GM12878 (cell line): ENCODE data around the gene WNK2. TPM values are rescaled to one million over a fixed set of nuclear protein-coding genes. Genes with fewer than 3 reads are reported as not detected.

Source experiments
- ATAC-seq: fragments of 200-7000 bp; cut with Tn5 transposase; 3 replicates; pipeline ENCODE4 v1.9.1; 2020; ENCODE audit warnings: mild to moderate bottlenecking, moderate library complexity
- BruUV-seq: library from RNA; stranded (reverse); fragments of 400-500 nt; replicated peaks from 2 replicates; lab custom pipeline; 2021; lab: Mats Ljungman, UMichigan
- CTCF ChIA-PET: fragments of 300-600 bp; sonication (Branson Sonifier 250); formaldehyde crosslinking; extraction: SDS; loops from one replicate; lab custom pipeline; 2021; ENCODE audit warnings: inconsistent platforms; lab: Yijun Ruan, JAX
- POLR2A ChIA-PET: fragments of 350-600 bp; formaldehyde crosslinking; extraction: SDS; loops from one replicate; lab custom pipeline; 2021; ENCODE audit warnings: inconsistent platforms; lab: Charles Lee
- RAD21 ChIA-PET: fragments of 300-600 bp; sonication (Branson Sonifier 250); formaldehyde crosslinking; loops from one replicate; lab custom pipeline; 2023; ENCODE audit warnings: antibody characterized with exemption; ENCODE audit not compliant: unreplicated experiment; lab: Charles Lee
- SMC1A ChIA-PET: fragments of 300-600 bp; sonication (Branson Sonifier 250); formaldehyde crosslinking; loops from one replicate; lab custom pipeline; 2023; ENCODE audit not compliant: unreplicated experiment, uncharacterized antibody; lab: Charles Lee
- DNase-seq: peaks from one replicate; pipeline ENCODE4 v3.0.0-alpha.2; 2011; ENCODE audit warnings: low read depth, low spot score
- FAIRE-seq: peaks from 3 replicates; lab custom pipeline; 2011; peaks lifted over from hg19 to GRCh38; lab: Jason Lieb, UNC
- H2AFZ ChIP-seq: 2 replicates; pipeline ENCODE4 v1.6.0; 2011; ENCODE audit warnings: low read depth, low read length, control low read depth; ENCODE audit not compliant: control insufficient read depth
- H3K27ac ChIP-seq: 2 replicates; pipeline ENCODE4 v1.5.1; 2011; ENCODE audit warnings: control low read depth; ENCODE audit not compliant: control insufficient read depth, insufficient read depth
- H3K27me3 ChIP-seq, 2 experiments: replicated peaks in 1 of 2; 2 replicates each; pipeline versions ENCODE4 v1.6.0 to v1.6.1; 2011; ENCODE audit warnings: low read length in 1 of 2; ENCODE audit not compliant: control insufficient read depth in 2 of 2, insufficient read depth in 2 of 2
- H3K36me3 ChIP-seq, 2 experiments: 2 replicates each; pipeline ENCODE4 v1.5.1; 2011; ENCODE audit warnings: low read length in 1 of 2; ENCODE audit not compliant: control insufficient read depth in 2 of 2, insufficient read depth in 2 of 2
- H3K4me1 ChIP-seq: 2 replicates; pipeline ENCODE4 v1.6.1; 2011; ENCODE audit warnings: mild to moderate bottlenecking, low read length, moderate library complexity, mixed read lengths; ENCODE audit not compliant: control insufficient read depth, insufficient read depth
- H3K4me2 ChIP-seq: 2 replicates; pipeline ENCODE4 v1.6.0; 2011; ENCODE audit warnings: control low read depth; ENCODE audit not compliant: control insufficient read depth, insufficient read depth
- H3K4me3 ChIP-seq: fragments of 200-600 bp; sonication (generic); 2 replicates; pipeline ENCODE4 v1.5.1; 2016
- H3K79me2 ChIP-seq: 2 replicates; pipeline ENCODE4 v1.6.0; 2011; ENCODE audit warnings: low read length; ENCODE audit not compliant: control insufficient read depth, insufficient read depth
- H3K9ac ChIP-seq: 2 replicates; pipeline ENCODE4 v1.8.0; 2011; ENCODE audit warnings: low read length, control low read depth, mixed read lengths; ENCODE audit not compliant: control insufficient read depth, insufficient read depth
- H3K9me3 ChIP-seq: replicated peaks from 3 replicates; pipeline ENCODE4 v1.5.1; 2011; ENCODE audit warnings: mild to moderate bottlenecking, low read length; ENCODE audit not compliant: control insufficient read depth, insufficient read depth
- H4K20me1 ChIP-seq: 2 replicates; pipeline ENCODE4 v1.6.0; 2011; ENCODE audit not compliant: control insufficient read depth, insufficient read depth
- ATF2 ChIP-seq: IDR thresholded peaks from 2 replicates; pipeline ENCODE4 v1.6.1; 2012; ENCODE audit warnings: low read length, inconsistent platforms
- BCL11A ChIP-seq: IDR thresholded peaks from 2 replicates; pipeline ENCODE4 v1.6.1; 2011; ENCODE audit warnings: low read depth, low read length
- CHD2 ChIP-seq: IDR thresholded peaks from 2 replicates; pipeline ENCODE4 v1.6.1; 2011; ENCODE audit warnings: low read depth, low read length, improper control_type of control experiment, borderline replicate concordance
- IRF5 ChIP-seq: fragments of 450-650 bp; IDR thresholded peaks from 2 replicates; pipeline ENCODE4 v1.6.1; 2017; ENCODE audit warnings: borderline replicate concordance
- NFIC ChIP-seq: IDR thresholded peaks from 2 replicates; pipeline ENCODE4 v1.6.1; 2012; ENCODE audit warnings: low read depth, mild to moderate bottlenecking, inconsistent platforms, low read length, moderate library complexity
- POU2F2 ChIP-seq: IDR thresholded peaks from 3 replicates; pipeline ENCODE4 v1.6.1; 2011; ENCODE audit warnings: low read depth, mild to moderate bottlenecking, low read length, borderline replicate concordance
- WGBS: methylation state at CpG from one replicate; pipeline ENCODE4 v1.1.6; 2016; ENCODE audit warnings: low lambda C conversion rate; ENCODE audit not compliant: insufficient replicate concordance, insufficient coverage; ENCODE audit errors: missing lambda C conversion rate; 5-methylcytosine and 5-hydroxymethylcytosine counted together
- in situ Hi-C: fragments of 300-500 bp; cut with MboI; formaldehyde crosslinking; loops from 9 replicates; pipeline ENCODE4 v1.14.3; 2018; ENCODE audit warnings: mixed read lengths
- intact Hi-C: fragments of 100-400 bp; cut with micrococcal nuclease; formaldehyde crosslinking; loops from one replicate; pipeline ENCODE4 v1.14.2; 2022; ENCODE audit not compliant: unreplicated experiment
- polyA plus RNA-seq, 11 experiments: library from polyadenylated mRNA; depleted of rRNA in 4 of 11; unstranded in 6 of 11; stranded (reverse) in 5 of 11; fragments of >200 nt; fragmentation: Nextera tagmentation in 4 of 11; fragmentation: Illumina TruSeq in 1 of 11; extraction: Ambion mirVana in 4 of 11; extraction: Trizol in 1 of 11; gene quantifications; 1 replicate in 1 of 11; 2 replicates in 10 of 11; pipeline versions ENCODE4 v1.2.1 to v1.2.3, GENCODE V29; 2011 to 2016; ENCODE audit warnings: inconsistent platforms in 2 of 11, missing spikeins in 2 of 11, low read depth in 1 of 11
- total RNA-seq, 4 experiments: library from RNA; depleted of rRNA in 3 of 4; stranded (reverse); fragments of >200 nt in 3 of 4; fragmentation: Illumina TruSeq in 1 of 4; extraction: Trizol in 1 of 4; gene quantifications; 2 replicates each; pipeline versions ENCODE4 v1.2.1 to v1.2.3, GENCODE V29; 2013 to 2021
- TF ChIP-seq, protein P1 (sequence below): IDR thresholded peaks from 2 replicates; pipeline ENCODE4 v1.6.1; 2011; ENCODE audit warnings: borderline replicate concordance, low read depth, mild to moderate bottlenecking, moderate library complexity, mixed read lengths, low read length; ENCODE audit not compliant: insufficient read depth; ENCODE audit errors: extremely low read length

The WNK2 gene
- total and polyA plus RNA-seq, 10 of the 15 experiments (the other 5 are each of a cell fraction or from before 2014, with no cell fraction given), result 0.15 TPM; not detected in 9

DNA sequence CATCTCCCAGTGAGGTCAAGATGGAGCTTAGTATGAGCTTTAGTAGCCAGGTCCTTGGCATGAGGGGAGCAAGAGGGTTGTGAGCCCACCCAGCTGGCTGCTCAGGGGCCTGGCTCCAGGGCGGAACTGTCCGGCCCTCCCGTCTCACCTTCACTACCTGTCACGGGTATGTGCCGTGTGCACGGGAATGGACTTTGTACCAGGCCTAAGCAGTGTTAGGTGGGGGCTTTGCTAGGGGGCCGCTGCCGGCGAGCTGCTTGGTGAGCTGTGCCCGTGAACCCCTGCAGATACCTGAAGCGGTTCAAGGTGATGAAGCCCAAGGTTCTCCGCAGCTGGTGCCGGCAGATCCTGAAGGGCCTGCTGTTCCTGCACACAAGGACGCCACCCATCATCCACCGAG lies 46.7 kb downstream of the WNK2 start (continued):
- TF ChIP-seq, protein P1, sequence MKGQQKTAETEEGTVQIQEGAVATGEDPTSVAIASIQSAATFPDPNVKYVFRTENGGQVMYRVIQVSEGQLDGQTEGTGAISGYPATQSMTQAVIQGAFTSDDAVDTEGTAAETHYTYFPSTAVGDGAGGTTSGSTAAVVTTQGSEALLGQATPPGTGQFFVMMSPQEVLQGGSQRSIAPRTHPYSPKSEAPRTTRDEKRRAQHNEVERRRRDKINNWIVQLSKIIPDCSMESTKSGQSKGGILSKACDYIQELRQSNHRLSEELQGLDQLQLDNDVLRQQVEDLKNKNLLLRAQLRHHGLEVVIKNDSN, result no peak
- no peak for TF ChIP-seq BCL11A
- TF ChIP-seq CHD2, result no peak
- no peak for TF ChIP-seq NFIC
- TF ChIP-seq POU2F2, result no peak
- TF ChIP-seq IRF5, result no peak
- TF ChIP-seq, all 136 proteins: peak for 0

- SMC1A ChIA-PET, result no interaction called here
- RAD21 ChIA-PET, result no interaction called here
- no peak for ATAC-seq
- CTCF ChIA-PET, result no interaction called here
- BruUV-seq, result no TSS peak
- no peaks in the 10 kb centered on the region for H4K20me1 ChIP-seq
- no peaks in the 10 kb centered on the region for H3K79me2 ChIP-seq
- no peak overlapping the region for H2AFZ ChIP-seq
- POLR2A ChIA-PET, result no interaction called here
- H3K27me3 ChIP-seq, result peaks cover 0 to 4% of the 10 kb centered on the region in 2 experiments; a peak in 3 of 4 replicates
- DNase-seq, result no peak
- no peak overlapping the region for H3K27ac ChIP-seq
- H3K4me2 ChIP-seq, result no peak overlapping the region
- 3% methylated on average over 16 of the region's 16 CpGs for WGBS
- no peak overlapping the region for H3K9ac ChIP-seq
- FAIRE-seq, result no peak
- TF ChIP-seq ATF2, result no peak
- TF ChIP-seq, all 136 proteins: peak for 0
- intact Hi-C loops, result no loop called here
- Histone ChIP-seq H3K36me3 (no peaks in the 10 kb centered on the region), H3K9me3 (no peaks in the 10 kb centered on the region), H3K4me1 (no peaks in the 10 kb centered on the region), H3K4me3 (no peak overlapping the region)
- in situ Hi-C loops, result no loop called here
Measured at GRCh38 chr9:93231121-93231694, 47.3 kb downstream of the WNK2 start.
